ENCODE results near the gene ARL6IP4. TPM values are rescaled to one million over a fixed set of nuclear protein-coding genes. Genes with fewer than 3 reads are reported as not detected.
A peak's percentile ranks its signal among the peaks of the same experiment; 100 is the strongest.

Gene ARL6IP4
- total and polyA plus RNA-seq, 9 donors: 169 to 207 (median 191) TPM

DNA sequence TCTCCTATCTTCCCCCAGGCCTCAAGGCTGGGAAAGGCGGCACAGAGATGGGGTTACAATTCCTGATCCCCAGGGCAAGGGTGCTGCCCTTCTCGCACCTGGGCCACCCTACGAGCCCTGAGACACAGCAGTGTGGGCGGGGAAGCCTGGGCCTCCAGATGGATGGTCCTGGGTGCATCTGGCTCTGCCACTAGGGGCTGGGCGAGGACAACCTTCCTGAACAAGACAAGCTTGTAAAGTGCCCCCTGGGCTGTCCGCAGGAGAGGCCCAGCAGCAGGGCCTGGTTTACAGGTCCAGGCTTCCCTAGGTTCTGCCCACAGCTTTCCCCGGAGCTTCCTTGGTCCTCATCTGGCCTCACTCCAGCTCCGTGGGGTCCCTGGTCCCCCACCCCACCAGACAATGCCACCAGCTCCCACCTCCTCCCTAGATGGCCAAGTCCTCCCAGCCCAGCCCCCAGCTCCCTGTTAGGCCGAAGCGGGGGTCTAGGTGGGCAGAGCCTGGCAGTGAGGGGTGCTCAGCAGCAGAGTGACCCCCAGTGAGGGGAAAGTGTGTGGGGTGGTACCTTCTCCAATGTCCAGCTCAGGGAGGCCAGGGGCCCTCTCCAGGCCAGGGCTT is 8.9 kb downstream of the ARL6IP4 start:
- DNase-seq: no peak
- Histone ChIP-seq H3K9me3 (replicated peaks; ENCODE audit: control insufficient read depth, low read depth, low read length) (no peaks in the 10 kb centered on the region), H3K36me3 (ENCODE audit: control insufficient read depth, insufficient read depth, low read length) (peaks cover 25% of the 10 kb centered on the region), H3K27me3 (ENCODE audit: control insufficient read depth, insufficient read depth, low read length) (no peaks in the 10 kb centered on the region), H3K27ac (ENCODE audit: low read length) (no peak overlapping the region), H3K4me3 (ENCODE audit: low read length) (no peak overlapping the region), H3K4me1 (ENCODE audit: control insufficient read depth, insufficient read depth, low read length) (peaks cover 13% of the 10 kb centered on the region)
- 72% methylated on average over 6 of the region's 10 CpGs for WGBS (ENCODE audit: insufficient coverage)

GRCh38 chr12:122989874-122990419 is 9.5 kb downstream of the ARL6IP4 start:
- Histone ChIP-seq H3K36me3 (ENCODE audit: control insufficient read depth, insufficient read depth, low read length) (peaks cover 22% of the 10 kb centered on the region), H3K27ac (ENCODE audit: low read length) (no peak overlapping the region), H3K27me3 (ENCODE audit: control insufficient read depth, insufficient read depth, low read length) (no peaks in the 10 kb centered on the region), H3K9me3 (replicated peaks; ENCODE audit: control insufficient read depth, low read depth, low read length) (no peaks in the 10 kb centered on the region), H3K4me1 (ENCODE audit: control insufficient read depth, insufficient read depth, low read length) (peaks cover 11% of the 10 kb centered on the region), H3K4me3 (ENCODE audit: low read length) (no peak overlapping the region)
- no peak for DNase-seq
- 79% methylated on average over 21 of the region's 22 CpGs for WGBS (ENCODE audit: insufficient coverage)

DNA sequence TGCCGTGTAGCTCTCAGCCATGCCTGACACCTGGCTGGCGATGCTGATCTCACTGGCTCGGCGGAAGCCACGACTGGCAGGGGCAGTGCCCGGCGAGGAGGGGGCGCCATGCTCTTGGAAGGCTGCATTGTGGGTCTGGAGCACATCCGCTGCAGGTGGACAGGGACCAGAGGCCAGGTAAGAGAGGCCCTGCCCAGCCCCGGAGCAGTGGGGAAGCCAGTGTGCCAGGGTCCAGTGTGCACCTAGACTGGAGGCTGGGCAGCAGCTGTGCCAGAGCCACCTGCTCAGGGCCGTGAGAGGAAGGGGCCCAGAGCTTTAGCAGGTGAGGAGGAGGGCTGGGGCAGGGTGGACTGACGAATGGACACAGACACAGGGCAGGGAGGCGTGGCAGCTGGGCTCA is 10.1 kb downstream of the ARL6IP4 start:
- Histone ChIP-seq H3K27me3 (ENCODE audit: control insufficient read depth, insufficient read depth, low read length) (no peaks in the 10 kb centered on the region), H3K4me3 (ENCODE audit: low read length) (no peak overlapping the region), H3K4me1 (ENCODE audit: control insufficient read depth, insufficient read depth, low read length) (peaks cover 11% of the 10 kb centered on the region), H3K9me3 (replicated peaks; ENCODE audit: control insufficient read depth, low read depth, low read length) (no peaks in the 10 kb centered on the region), H3K36me3 (ENCODE audit: control insufficient read depth, insufficient read depth, low read length) (peaks cover 17% of the 10 kb centered on the region), H3K27ac (ENCODE audit: low read length) (no peak overlapping the region)
- DNase-seq: no peak
- WGBS (ENCODE audit: insufficient coverage): 91% methylated on average over 11 of the region's 13 CpGs

DNA sequence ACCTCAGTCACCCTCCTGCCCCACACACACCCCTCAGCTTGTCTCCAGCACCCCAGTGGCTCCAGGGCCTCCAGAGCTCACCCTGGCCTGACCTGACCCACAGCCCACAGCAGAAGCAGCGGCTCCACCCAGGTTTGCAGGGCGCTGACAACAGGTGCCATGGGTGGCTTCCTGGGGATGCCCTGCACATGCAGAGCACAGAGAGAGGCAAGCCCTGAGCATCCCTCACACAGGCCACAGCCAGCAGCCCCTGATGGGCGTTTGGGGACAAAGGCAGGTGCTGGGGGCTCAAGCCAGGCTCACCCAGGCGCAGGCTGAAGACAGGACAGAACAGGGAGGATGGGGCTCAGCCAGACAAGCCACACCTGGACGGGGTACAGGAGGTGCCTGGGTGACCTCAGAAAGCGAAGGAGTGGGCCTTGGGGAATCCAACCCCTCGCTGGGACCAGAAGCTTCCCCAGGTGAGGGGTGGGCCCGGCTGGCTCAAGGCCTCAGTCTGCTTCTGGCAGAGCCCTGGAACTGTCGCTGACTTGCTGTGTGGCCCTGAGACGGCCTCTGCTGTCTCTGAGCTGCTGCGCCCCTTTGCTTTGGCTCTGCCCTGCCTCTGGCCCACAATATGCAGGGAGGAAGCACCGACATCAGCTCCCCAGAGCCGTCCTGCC is 10.6 kb downstream of the ARL6IP4 start:
- WGBS (ENCODE audit: insufficient coverage): 93% methylated on average over 10 of the region's 13 CpGs
- Histone ChIP-seq H3K4me3 (ENCODE audit: low read length) (no peak overlapping the region), H3K36me3 (ENCODE audit: control insufficient read depth, insufficient read depth, low read length) (peaks cover 17% of the 10 kb centered on the region), H3K27me3 (ENCODE audit: control insufficient read depth, insufficient read depth, low read length) (no peaks in the 10 kb centered on the region), H3K27ac (ENCODE audit: low read length) (no peak overlapping the region), H3K9me3 (replicated peaks; ENCODE audit: control insufficient read depth, low read depth, low read length) (no peaks in the 10 kb centered on the region), H3K4me1 (ENCODE audit: control insufficient read depth, insufficient read depth, low read length) (peaks cover 17% of the 10 kb centered on the region)
- no peak for DNase-seq

DNA sequence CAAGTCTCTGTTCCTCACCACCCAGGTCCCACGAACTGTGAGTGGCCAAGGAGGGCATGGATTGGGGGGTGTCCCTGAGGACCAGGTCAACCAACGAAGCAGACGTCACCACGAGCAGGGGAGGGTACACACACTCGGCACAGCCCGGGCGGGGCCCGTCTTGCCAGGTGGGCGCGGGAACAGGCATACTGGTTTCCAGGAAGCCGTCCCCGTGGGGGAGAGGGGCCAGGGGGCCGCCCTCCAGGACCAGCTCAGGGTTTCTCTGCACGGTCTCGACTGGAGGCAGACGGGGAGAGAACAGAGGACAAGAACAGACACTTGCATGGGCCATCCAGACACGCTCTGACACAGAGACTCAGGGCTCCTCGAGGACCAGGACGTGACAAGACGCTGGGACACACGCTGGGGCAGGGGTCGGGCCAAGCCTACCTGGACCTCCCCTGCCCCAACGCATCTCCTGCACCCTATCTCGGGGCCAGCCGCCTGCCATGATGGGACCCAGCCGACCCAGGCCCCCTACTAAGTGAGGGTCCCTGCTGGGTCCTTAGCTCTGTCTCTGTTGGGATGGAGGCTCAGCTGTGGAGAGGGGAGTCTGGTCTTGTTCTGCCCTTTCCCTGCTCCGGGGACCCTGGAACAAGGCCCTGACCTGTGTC is 11.3 kb downstream of the ARL6IP4 start:
- no peak overlapping the region for H3K27ac ChIP-seq (ENCODE audit: low read length)
- peaks cover 15% of the 10 kb centered on the region for H3K36me3 ChIP-seq (ENCODE audit: control insufficient read depth, insufficient read depth, low read length)
- 70% methylated on average over 23 of the region's 27 CpGs for WGBS (ENCODE audit: insufficient coverage)

GRCh38 chr12:122992386-122992785 is 11.9 kb downstream of the ARL6IP4 start:
- no peak overlapping the region for H3K4me3 ChIP-seq (ENCODE audit: low read length)
- DNase-seq: no peak
- H3K36me3 ChIP-seq (ENCODE audit: control insufficient read depth, insufficient read depth, low read length): peaks cover 13% of the 10 kb centered on the region
- peaks cover 23% of the 10 kb centered on the region for H3K4me1 ChIP-seq (ENCODE audit: control insufficient read depth, insufficient read depth, low read length)
- H3K9me3 ChIP-seq (replicated peaks; ENCODE audit: control insufficient read depth, low read depth, low read length): no peaks in the 10 kb centered on the region
- H3K27ac ChIP-seq (ENCODE audit: low read length): no peak overlapping the region
- H3K27me3 ChIP-seq (ENCODE audit: control insufficient read depth, insufficient read depth, low read length): no peaks in the 10 kb centered on the region
- WGBS (ENCODE audit: insufficient coverage): 42% methylated on average over 18 of the region's 19 CpGs

More for the DNA sequence above, 11.3 kb downstream of the ARL6IP4 start:
- no peak for DNase-seq
- H3K27me3 ChIP-seq (ENCODE audit: control insufficient read depth, insufficient read depth, low read length): no peaks in the 10 kb centered on the region
- H3K9me3 ChIP-seq (replicated peaks; ENCODE audit: control insufficient read depth, low read depth, low read length): no peaks in the 10 kb centered on the region
- no peak overlapping the region for H3K4me3 ChIP-seq (ENCODE audit: low read length)
- H3K4me1 ChIP-seq (ENCODE audit: control insufficient read depth, insufficient read depth, low read length): peaks cover 23% of the 10 kb centered on the region

DNA sequence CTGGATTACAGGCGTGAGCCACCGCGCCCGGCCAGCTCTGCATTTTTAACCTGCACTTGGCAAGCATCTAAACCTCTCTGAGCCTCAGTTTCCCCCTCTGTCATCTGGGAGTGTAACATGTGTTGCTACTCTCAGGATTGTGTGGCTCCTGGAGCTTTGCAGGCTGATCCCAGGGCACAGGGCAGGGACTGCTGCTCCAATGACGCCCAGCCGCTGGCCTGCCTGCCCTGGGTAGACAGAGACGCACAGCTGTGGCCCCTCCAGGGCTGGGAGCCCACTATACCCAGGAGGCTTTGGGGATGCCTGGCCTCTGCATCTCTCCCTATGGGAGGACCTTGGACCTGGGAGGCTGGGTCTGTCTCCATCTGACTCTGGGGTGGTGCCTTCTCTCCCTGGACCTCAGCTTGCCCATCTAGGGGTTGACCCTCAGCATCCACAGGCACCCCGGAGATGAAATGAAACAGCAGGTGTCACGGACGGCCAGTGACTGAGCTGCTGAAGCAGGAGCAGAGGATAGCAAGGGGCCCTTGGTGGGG is 13.7 kb downstream of the ARL6IP4 start:
- DNase-seq: no peak
- H3K27ac ChIP-seq (ENCODE audit: low read length): no peak overlapping the region
- WGBS (ENCODE audit: insufficient coverage): 78% methylated on average over 7 of the region's 10 CpGs
- no peaks in the 10 kb centered on the region for H3K27me3 ChIP-seq (ENCODE audit: control insufficient read depth, insufficient read depth, low read length)
- no peaks in the 10 kb centered on the region for H3K9me3 ChIP-seq (replicated peaks; ENCODE audit: control insufficient read depth, low read depth, low read length)
- H3K4me1 ChIP-seq (ENCODE audit: control insufficient read depth, insufficient read depth, low read length): peaks cover 30% of the 10 kb centered on the region
- peaks cover 4% of the 10 kb centered on the region for H3K36me3 ChIP-seq (ENCODE audit: control insufficient read depth, insufficient read depth, low read length)
- no peak overlapping the region for H3K4me3 ChIP-seq (ENCODE audit: low read length)

DNA sequence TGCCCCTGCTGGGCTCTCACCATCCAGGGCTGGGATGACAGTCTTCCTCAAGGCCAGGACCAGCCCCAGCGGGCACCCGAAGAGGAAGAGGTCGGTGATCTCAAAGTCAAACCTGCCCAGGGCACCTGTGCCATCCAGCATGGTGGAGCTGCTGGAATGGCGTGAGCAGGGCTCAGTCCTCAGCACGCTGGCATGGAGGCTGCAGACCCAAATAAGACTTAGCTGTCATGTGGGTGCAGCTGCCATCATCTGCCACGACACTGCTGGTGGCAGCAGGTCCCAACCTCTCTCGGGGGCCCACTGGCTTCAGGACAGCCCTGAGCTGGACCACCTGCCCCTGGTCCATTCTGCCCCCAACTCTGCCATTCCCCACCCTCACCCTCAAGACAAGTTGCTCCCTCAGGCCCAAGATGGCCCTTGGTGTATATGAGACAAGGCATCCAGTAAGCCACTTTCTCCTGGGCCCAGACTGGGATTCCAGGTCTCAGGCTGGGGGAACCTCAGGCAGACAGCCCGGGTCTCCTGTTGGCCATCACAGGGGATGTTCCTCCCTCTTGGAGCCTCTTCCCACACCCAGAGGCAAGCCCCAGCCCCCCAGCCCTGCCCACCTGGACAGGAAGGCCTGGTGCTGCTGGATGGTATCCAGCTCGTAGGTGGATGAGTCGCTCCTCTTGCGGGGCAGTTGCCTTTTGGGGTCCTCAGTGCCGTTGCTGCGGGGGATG is 14.5 kb downstream of the ARL6IP4 start:
- Histone ChIP-seq H3K27me3 (ENCODE audit: control insufficient read depth, insufficient read depth, low read length) (no peaks in the 10 kb centered on the region), H3K4me1 (ENCODE audit: control insufficient read depth, insufficient read depth, low read length) (peaks cover 37% of the 10 kb centered on the region), H3K27ac (ENCODE audit: low read length) (no peak overlapping the region), H3K36me3 (ENCODE audit: control insufficient read depth, insufficient read depth, low read length) (peaks cover 4% of the 10 kb centered on the region), H3K9me3 (replicated peaks; ENCODE audit: control insufficient read depth, low read depth, low read length) (no peaks in the 10 kb centered on the region), H3K4me3 (ENCODE audit: low read length) (no peak overlapping the region)
- no peak for DNase-seq
- 81% methylated on average over 13 of the region's 13 CpGs for WGBS (ENCODE audit: insufficient coverage)

GRCh38 chr12:122995503-122996187 is 15.2 kb downstream of the ARL6IP4 start:
- Histone ChIP-seq H3K9me3 (replicated peaks; ENCODE audit: control insufficient read depth, low read depth, low read length) (no peaks in the 10 kb centered on the region), H3K27ac (ENCODE audit: low read length) (no peak overlapping the region), H3K36me3 (ENCODE audit: control insufficient read depth, insufficient read depth, low read length) (peaks cover 5% of the 10 kb centered on the region), H3K4me3 (ENCODE audit: low read length) (no peak overlapping the region), H3K27me3 (ENCODE audit: control insufficient read depth, insufficient read depth, low read length) (no peaks in the 10 kb centered on the region), H3K4me1 (ENCODE audit: control insufficient read depth, insufficient read depth, low read length) (peaks cover 42% of the 10 kb centered on the region)
- WGBS (ENCODE audit: insufficient coverage): 65% methylated on average over 18 of the region's 20 CpGs
- peak; percentile 44 for DNase-seq

All from muscle of leg (tissue), 11 donors.